H1 (cell line): ENCODE measurements around the gene CEP128. TPM values are rescaled to one million over a fixed set of nuclear protein-coding genes. Genes with fewer than 3 reads are reported as not detected.
A peak's percentile ranks its signal among the peaks of the same experiment; 100 is the strongest.

Experiments used
- CTCF ChIA-PET: fragments of 300-600 bp; sonication (Branson Sonifier 250); formaldehyde crosslinking; loops from one replicate; lab custom pipeline; 2021; ENCODE audit not compliant: partially characterized antibody; lab: Charles Lee
- POLR2A ChIA-PET: fragments of 300-600 bp; sonication (Branson Sonifier 250); formaldehyde crosslinking; loops from one replicate; lab custom pipeline; 2021; ENCODE audit warnings: inconsistent platforms; ENCODE audit not compliant: partially characterized antibody; lab: Charles Lee
- DNase-seq, 2 experiments: peaks; one replicate each; pipeline versions ENCODE4 v3.0.0 to v3.0.0-alpha.2; 2010 to 2022; ENCODE audit warnings: low spot score in 2 of 2, low read depth in 1 of 2, mixed read lengths in 1 of 2
- FAIRE-seq: peaks from 2 replicates; lab custom pipeline; 2011; peaks lifted over from hg19 to GRCh38; lab: Jason Lieb, UNC
- H2AFZ ChIP-seq: 2 replicates; pipeline ENCODE4 v1.8.1; 2012; ENCODE audit warnings: low read length, inconsistent platforms
- H2AK5ac ChIP-seq: 2 replicates; pipeline ENCODE4 v1.6.1; 2013; ENCODE audit warnings: low read depth, low read length
- H2BK120ac ChIP-seq: replicated peaks from 2 replicates; pipeline ENCODE3; 2013; ENCODE audit warnings: low read depth, low read length, inconsistent platforms
- H2BK12ac ChIP-seq: 2 replicates; pipeline ENCODE4 v1.6.1; 2013; ENCODE audit warnings: low read depth, low read length
- H2BK15ac ChIP-seq: 2 replicates; pipeline ENCODE4 v1.6.1; 2013; ENCODE audit warnings: low read length
- H2BK20ac ChIP-seq: 2 replicates; pipeline ENCODE4 v1.6.1; 2013; ENCODE audit warnings: low read length
- H2BK5ac ChIP-seq: 2 replicates; pipeline ENCODE4 v1.6.1; 2013; ENCODE audit warnings: low read depth, low read length
- H3K14ac ChIP-seq: 2 replicates; pipeline ENCODE4 v1.6.1; 2013; ENCODE audit warnings: inconsistent platforms; ENCODE audit not compliant: insufficient read length
- H3K18ac ChIP-seq: 2 replicates; pipeline ENCODE4 v1.6.1; 2013; ENCODE audit warnings: low read length; ENCODE audit errors: extremely low read depth
- H3K23ac ChIP-seq: 2 replicates; pipeline ENCODE4 v1.6.1; 2013; ENCODE audit warnings: inconsistent platforms; ENCODE audit not compliant: insufficient read length
- H3K23me2 ChIP-seq: 2 replicates; pipeline ENCODE4 v1.6.1; 2013; ENCODE audit warnings: low read depth, low read length
- H3K27ac ChIP-seq: 2 replicates; pipeline ENCODE4 v1.6.1; 2011; ENCODE audit warnings: low read depth, low read length, inconsistent platforms
- H3K27me3 ChIP-seq, 4 experiments: replicated peaks in 1 of 4; 1 replicate in 1 of 4; 2 replicates in 3 of 4; pipeline versions ENCODE4 v1.6.1 to v1.8.1; 2011 to 2013; ENCODE audit warnings: low read length in 3 of 4, mild to moderate bottlenecking in 3 of 4, inconsistent platforms in 2 of 4, mixed read lengths in 2 of 4, moderate library complexity in 1 of 4; ENCODE audit not compliant: control insufficient read depth in 3 of 4, insufficient read depth in 3 of 4; ENCODE audit errors: extremely low read depth in 1 of 4
- H3K36me3 ChIP-seq, 4 experiments: 2 replicates each; pipeline versions ENCODE4 v1.6.1 to v1.8.1; 2011 to 2013; ENCODE audit warnings: mild to moderate bottlenecking in 4 of 4, low read length in 3 of 4, moderate library complexity in 2 of 4, control low read depth in 1 of 4, inconsistent platforms in 1 of 4; ENCODE audit not compliant: insufficient read depth in 4 of 4, control insufficient read depth in 2 of 4
- H3K4ac ChIP-seq: replicated peaks from 2 replicates; pipeline ENCODE3; 2013; ENCODE audit warnings: low read length, low read depth, mixed read lengths, inconsistent platforms; ENCODE audit not compliant: insufficient read length
- H3K4me1 ChIP-seq, 4 experiments: replicated peaks in 1 of 4; 1 replicate in 1 of 4; 2 replicates in 3 of 4; pipeline versions ENCODE4 v1.6.1 to v1.8.1; 2011 to 2013; ENCODE audit warnings: low read length in 3 of 4, inconsistent platforms in 2 of 4, mixed read lengths in 1 of 4; ENCODE audit not compliant: insufficient read depth in 4 of 4, control insufficient read depth in 3 of 4
- H3K4me2 ChIP-seq, 2 experiments: 2 replicates each; pipeline versions ENCODE4 v1.6.1 to v1.8.1; 2011 to 2013; ENCODE audit warnings: low read depth in 2 of 2, low read length in 2 of 2, control low read depth in 1 of 2, inconsistent platforms in 1 of 2, mild to moderate bottlenecking in 1 of 2; ENCODE audit not compliant: insufficient read depth in 1 of 2
- H3K4me3 ChIP-seq, 4 experiments: fragments of 200-600, 300-600 bp in 1 of 4; sonication (generic), shearing (Covaris generic), sonication (Bioruptor Twin) in 1 of 4; 2 replicates each; pipeline versions ENCODE4 v1.5.1 to v1.8.1; 2011 to 2016; ENCODE audit warnings: low read length in 4 of 4, low read depth in 3 of 4, control low read depth in 2 of 4, inconsistent platforms in 2 of 4, mild to moderate bottlenecking in 2 of 4, mixed read lengths in 1 of 4, moderate library complexity in 1 of 4; ENCODE audit not compliant: insufficient read depth in 2 of 4; ENCODE audit errors: extremely low read depth in 1 of 4
- H3K56ac ChIP-seq: replicated peaks from 2 replicates; pipeline ENCODE3; 2013; ENCODE audit warnings: low read depth, mild to moderate bottlenecking, mixed read lengths, low read length, inconsistent platforms; ENCODE audit not compliant: insufficient read length
- H3K79me1 ChIP-seq: 2 replicates; pipeline ENCODE4 v1.6.1; 2013; ENCODE audit warnings: low read depth, low read length, control low read depth
- H3K79me2 ChIP-seq, 2 experiments: 2 replicates each; pipeline versions ENCODE4 v1.6.1 to v1.8.1; 2012 to 2013; ENCODE audit warnings: low read length in 2 of 2, mild to moderate bottlenecking in 2 of 2, inconsistent platforms in 1 of 2; ENCODE audit not compliant: insufficient read depth in 2 of 2, control insufficient read depth in 1 of 2
- H3K9ac ChIP-seq, 4 experiments: replicated peaks in 1 of 4; 1 replicate in 1 of 4; 2 replicates in 3 of 4; pipeline versions ENCODE4 v1.6.1 to v1.8.1; 2011 to 2013; ENCODE audit warnings: low read depth in 3 of 4, low read length in 3 of 4, control low read depth in 2 of 4, mild to moderate bottlenecking in 2 of 4, moderate library complexity in 2 of 4, inconsistent platforms in 1 of 4; ENCODE audit errors: extremely low read depth in 1 of 4
- H3K9me3 ChIP-seq, 2 experiments: 2 replicates each; pipeline versions ENCODE4 v1.6.1 to v1.8.1; 2012 to 2013; ENCODE audit warnings: mild to moderate bottlenecking in 2 of 2, moderate library complexity in 2 of 2, control low read depth in 1 of 2, inconsistent platforms in 1 of 2, low read depth in 1 of 2, low read length in 1 of 2, mixed read lengths in 1 of 2; ENCODE audit not compliant: insufficient read depth in 2 of 2
- H4K20me1 ChIP-seq, 2 experiments: replicated peaks in 1 of 2; 2 replicates each; pipeline versions ENCODE3 to v1.8.1; 2011 to 2013; ENCODE audit warnings: inconsistent platforms in 2 of 2, low read length in 2 of 2, mild to moderate bottlenecking in 1 of 2; ENCODE audit not compliant: insufficient read depth in 2 of 2, control insufficient read depth in 1 of 2
- H4K5ac ChIP-seq: 2 replicates; pipeline ENCODE4 v1.6.1; 2013; ENCODE audit warnings: low read length, low read depth, mixed read lengths, inconsistent platforms; ENCODE audit not compliant: insufficient read length
- H4K8ac ChIP-seq: 2 replicates; pipeline ENCODE4 v1.8.0; 2013; ENCODE audit warnings: mild to moderate bottlenecking, moderate library complexity, low read length, inconsistent platforms; ENCODE audit not compliant: insufficient read depth; ENCODE audit errors: extremely low read depth
- H4K91ac ChIP-seq: replicated peaks from 2 replicates; pipeline ENCODE3; 2013; ENCODE audit warnings: low read length, mixed read lengths, inconsistent platforms; ENCODE audit not compliant: insufficient read length
- CTCF ChIP-seq, 3 experiments: IDR thresholded peaks; 1 replicate in 2 of 3; 2 replicates in 1 of 3; pipeline versions ENCODE4 v1.5.1 to v1.6.1; 2011; ENCODE audit warnings: low read length in 3 of 3, mild to moderate bottlenecking in 3 of 3, inconsistent platforms in 2 of 3, low read depth in 1 of 3, moderate library complexity in 1 of 3; ENCODE audit not compliant: insufficient read depth in 1 of 3; ENCODE audit errors: control extremely low read depth in 1 of 3
- EZH2 ChIP-seq: fragments of 200-600 bp; sonication (generic); IDR thresholded peaks from 2 replicates; pipeline ENCODE4 v1.7.1; 2012; ENCODE audit warnings: low read depth, mild to moderate bottlenecking, moderate library complexity, low read length, inconsistent platforms; ENCODE audit not compliant: severe bottlenecking
- NRF1 ChIP-seq: IDR thresholded peaks from 2 replicates; pipeline ENCODE4 v1.6.1; 2011; ENCODE audit warnings: mild to moderate bottlenecking, low read depth, low read length, improper control_type of control experiment
- TEAD4 ChIP-seq: IDR thresholded peaks from 2 replicates; pipeline ENCODE4 v1.6.1; 2012; ENCODE audit warnings: low read depth, low read length, inconsistent platforms, mixed read lengths
- WGBS, 2 experiments: shearing (Covaris generic) in 1 of 2; methylation state at CpG; one replicate each; pipeline versions ENCODE4 v1.1.6 to v1.1.7; 2013 to 2015; ENCODE audit warnings: low lambda C conversion rate in 2 of 2, mixed read lengths in 2 of 2, inconsistent platforms in 1 of 2, low coverage in 1 of 2, missing lambda C conversion rate in 1 of 2; ENCODE audit not compliant: insufficient replicate concordance in 2 of 2, insufficient coverage in 1 of 2, insufficient read length in 1 of 2; ENCODE audit errors: extremely low coverage in 1 of 2, missing lambda C conversion rate in 1 of 2; 5-methylcytosine and 5-hydroxymethylcytosine counted together
- polyA plus RNA-seq, 7 experiments: library from polyadenylated mRNA; depleted of rRNA in 3 of 7; stranded (reverse) in 5 of 7; unstranded in 2 of 7; fragments of >200 nt in 5 of 7; fragments of 200-250 nt in 2 of 7; gene quantifications; 1 replicate in 5 of 7; 2 replicates in 1 of 7; 4 replicates in 1 of 7; pipeline versions ENCODE4 v1.2.1 to v1.2.3, GENCODE V29; 2011 to 2013; ENCODE audit warnings: missing spikeins in 2 of 7, mixed read lengths in 2 of 7
- total RNA-seq: library from RNA; stranded (reverse); fragmentation: NEBNext Ultra II Directional; extraction: Animal tissue kit (Norgen Biotek cat#: 25700); gene quantifications from 2 replicates; pipeline ENCODE4 v1.2.1, GENCODE V29; 2021

CEP128 gene
- total and polyA plus RNA-seq, 2 of the 8 experiments (the other 6 are each of a cell fraction or from before 2014, with no cell fraction given): 1.9 to 17.0 TPM

- Histone ChIP-seq H4K8ac (no peak overlapping the region), H3K56ac (no peak overlapping the region), H2AFZ (no peak overlapping the region), H3K36me3 (no peaks in the 10 kb centered on the region), H3K23me2 (no peaks in the 10 kb centered on the region; the same call in 1 of the 2 replicates), H3K18ac (no peak overlapping the region), H3K79me2 (no peaks in the 10 kb centered on the region), H4K91ac (no peak overlapping the region), H3K4me3 (no peak overlapping the region), H3K4me1 (peaks cover 0 to 4% (median 0%) of the 10 kb centered on the region in 4 experiments; a peak in 1 of 7 replicates), H2BK5ac (no peak overlapping the region), H2BK20ac (no peak overlapping the region), H2BK12ac (no peak overlapping the region), H3K27ac (no peak overlapping the region), H3K4me2 (no peak overlapping the region), H3K79me1 (no peaks in the 10 kb centered on the region), H2AK5ac (no peak overlapping the region), H3K14ac (no peak overlapping the region), H3K9me3 (no peaks in the 10 kb centered on the region), H4K20me1 (no peaks in the 10 kb centered on the region), H2BK120ac (no peak overlapping the region), H3K23ac (no peak overlapping the region), H3K27me3 (no peaks in the 10 kb centered on the region), H2BK15ac (no peak overlapping the region)
- CTCF ChIA-PET: interaction anchor here (1.4 to 3.2 kb wide), 3 partner anchors 10 to 17 kb away, joined by 3 to 17 read pairs (median 7); no protein-coding TSS in a partner anchor
- no peak for FAIRE-seq
- 95% methylated on average over 6 of the region's 6 CpGs; no CpG with 5 or more reads in 1 of the 2 experiments for WGBS, 2 experiments
- POLR2A ChIA-PET: no interaction called here
- TF ChIP-seq TEAD4 (0 out of 2 replicates have a peak, but pooled peaks have one; percentile 33), EZH2 (no peak), NRF1 (no peak), CTCF (IDR thresholded peaks at IDR 0.05; ENCODE audit: control extremely low read depth in 1 of 3, insufficient read depth in 1 of 3, low read depth in 1 of 3, low read length in 3 of 3) (no peak)
- TF ChIP-seq, all 59 proteins: peak for 1
- no peak overlapping the region for H4K5ac ChIP-seq
- no peak for DNase-seq
- no peak overlapping the region for H3K4ac ChIP-seq
- H3K9ac ChIP-seq: no peak overlapping the region
Observed at GRCh38 chr14:80572666-80573065, 368.9 kb downstream of the CEP128 start.
